ENCODE results near the gene CIB2.

DNA sequence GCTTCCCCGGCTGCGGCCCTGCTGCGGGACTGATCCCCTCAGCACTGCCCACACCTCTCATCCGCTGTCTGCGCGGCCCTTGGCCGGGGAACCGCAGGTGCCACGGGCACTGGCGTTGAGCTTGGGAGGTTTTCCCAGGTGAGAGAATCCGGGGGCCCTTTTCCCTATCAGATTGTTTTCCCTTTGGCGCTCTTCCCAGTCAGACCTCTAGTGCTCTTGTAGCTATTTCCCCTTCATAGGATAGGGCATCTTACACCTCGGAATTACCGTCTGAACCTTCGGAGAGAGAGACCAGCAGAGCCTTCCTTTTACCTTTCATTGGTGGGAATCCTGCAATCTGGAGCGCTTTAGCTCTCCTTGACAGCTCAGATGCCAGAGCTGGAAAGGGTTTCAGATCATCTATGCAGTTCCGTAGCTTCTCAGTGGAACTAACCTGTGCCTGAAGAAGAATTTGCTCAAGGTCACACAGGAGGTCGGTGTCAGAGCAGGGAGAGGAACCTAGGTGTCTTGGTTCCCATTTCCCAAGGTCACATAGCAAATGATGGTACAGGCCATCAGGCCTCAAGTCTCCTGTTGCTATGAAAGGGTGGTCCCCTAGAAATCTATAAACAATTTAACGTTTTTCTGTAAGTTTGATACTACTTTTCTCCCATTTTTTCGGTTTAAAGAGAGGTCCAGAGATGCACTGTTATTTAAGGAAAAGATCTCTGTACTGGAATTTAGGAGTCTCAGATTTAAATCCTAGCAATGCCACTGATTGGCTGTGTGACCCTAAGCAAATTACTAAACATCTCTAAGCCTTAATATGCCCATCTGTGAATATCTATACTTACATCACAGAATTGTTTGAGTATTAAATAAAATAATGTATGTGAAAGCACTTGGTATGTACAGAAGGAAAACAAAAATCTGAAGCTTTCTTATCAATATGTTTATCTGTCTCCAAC, 18.8 kb upstream of the CIB2 start:
- no peak for TF ChIP-seq CTCF (IDR thresholded peaks at IDR 0.05 in 8 of 11, conservative IDR thresholded peaks at IDR 0.05 in 3 of 11)
- no peak for TF ChIP-seq POLR2A (IDR thresholded peaks at IDR 0.05)
